IPS-20b (cell line): Measurements from ENCODE around the gene C11orf16.
"Not testable (repeated sequence)": the region's sequence is repeated elsewhere in the genome, so short reads cannot be mapped to it uniquely, and the experiment has no call there.

ENCODE experiments used
- H3K27ac ChIP-seq: one replicate; pipeline ENCODE4 v1.5.1; 2013; ENCODE audit warnings: low read length
- H3K27me3 ChIP-seq: 2 replicates; pipeline ENCODE4 v1.6.1; 2013; ENCODE audit warnings: mild to moderate bottlenecking, low read length, inconsistent platforms; ENCODE audit not compliant: insufficient read depth
- H3K36me3 ChIP-seq: 2 replicates; pipeline ENCODE4 v1.6.1; 2013; ENCODE audit warnings: low read depth, mild to moderate bottlenecking, inconsistent platforms, low read length, moderate library complexity; ENCODE audit not compliant: insufficient read depth
- H3K4me1 ChIP-seq: 2 replicates; pipeline ENCODE4 v1.6.1; 2013; ENCODE audit warnings: mild to moderate bottlenecking, control low read depth, inconsistent platforms, low read length, moderate library complexity; ENCODE audit not compliant: insufficient read depth
- H3K4me3 ChIP-seq: 2 replicates; pipeline ENCODE4 v1.5.1; 2013; ENCODE audit warnings: mild to moderate bottlenecking, low read length, inconsistent platforms
- H3K9ac ChIP-seq: 2 replicates; pipeline ENCODE4 v1.6.1; 2013; ENCODE audit warnings: low read depth, mild to moderate bottlenecking, inconsistent platforms, low read length, moderate library complexity
- H3K9me3 ChIP-seq: 2 replicates; pipeline ENCODE4 v1.6.1; 2013; ENCODE audit warnings: mild to moderate bottlenecking, low read depth, low read length, inconsistent platforms; ENCODE audit not compliant: insufficient read depth

Gene C11orf16

DNA sequence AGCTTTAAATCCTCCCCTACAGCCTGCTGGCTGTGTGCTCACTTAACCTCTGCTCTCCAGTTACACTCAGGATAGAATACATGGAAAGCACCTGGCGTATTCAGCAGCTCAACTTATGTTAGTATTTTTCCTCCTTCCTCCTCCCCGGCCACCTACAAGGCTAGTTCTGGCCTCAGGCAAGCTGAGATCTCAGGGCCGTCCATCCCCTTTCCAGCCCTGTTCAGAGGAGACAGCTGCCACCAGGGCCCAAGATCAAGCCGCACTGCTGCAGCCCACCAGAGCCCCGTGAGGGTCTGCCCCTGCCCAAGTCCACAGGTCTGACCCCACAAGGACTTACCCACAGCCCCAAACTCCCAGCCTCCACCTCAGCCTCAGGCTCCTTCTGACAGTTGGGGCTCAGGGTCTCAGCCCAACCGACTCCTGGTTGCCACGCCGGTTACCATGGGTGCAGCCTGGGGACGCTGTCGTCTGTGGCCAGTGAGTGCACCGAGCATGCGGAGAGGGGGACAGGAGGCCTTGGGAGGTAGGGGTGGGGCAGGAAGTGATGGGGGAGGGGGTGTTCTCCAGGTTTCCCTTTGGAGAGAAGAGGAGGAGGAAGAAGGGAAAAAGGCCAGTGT, at the start of gene C11orf16:
Gene C11orf16 (minus strand): TSS at position 384 of the 617 bp plus-strand sequence. CDS start 639 bp downstream, outside the sequence.
- no peak within 1 kb of the TSS for H3K27ac ChIP-seq
- no peaks in the 10 kb centered on the region for H3K27me3 ChIP-seq
- no peak within 1 kb of the TSS for H3K4me3 ChIP-seq
- no peak within 1 kb of the TSS for H3K9ac ChIP-seq
- peaks cover 9% of the 10 kb centered on the region for H3K4me1 ChIP-seq
- no peaks in the 10 kb centered on the region for H3K36me3 ChIP-seq
- no peaks in the 10 kb centered on the region for H3K9me3 ChIP-seq

- Histone ChIP-seq H3K4me3 (no peak overlapping the region), H3K4me1 (no peaks in the 10 kb centered on the region), H3K27me3 (no peaks in the 10 kb centered on the region), H3K9ac (no peak overlapping the region), H3K27ac (no peak overlapping the region), H3K9me3 (no peaks in the 10 kb centered on the region), H3K36me3 (no peaks in the 10 kb centered on the region)
Measured at GRCh38 chr11:8980485-8980884, 47.7 kb upstream of the C11orf16 start.

DNA sequence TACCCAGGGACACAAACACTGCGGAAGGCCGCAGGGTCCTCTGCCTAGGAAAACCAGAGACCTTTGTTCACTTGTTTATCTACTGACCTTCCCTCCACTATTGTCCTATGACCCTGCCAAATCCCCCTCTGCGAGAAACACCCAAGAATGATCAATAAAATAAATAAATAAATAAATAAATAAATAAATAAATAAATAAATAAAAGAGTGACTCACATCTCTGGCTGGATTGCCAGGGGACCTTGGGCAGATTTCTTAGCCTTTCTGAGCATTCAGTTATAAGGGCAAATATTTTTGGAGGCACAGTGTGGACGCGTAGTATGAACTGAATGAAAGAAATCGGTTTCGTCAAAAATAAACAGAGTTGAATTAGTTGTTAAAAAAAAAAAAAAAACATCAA, 46.6 kb upstream of the C11orf16 start:
- not testable (repeated sequence) for H3K9ac ChIP-seq

DNA sequence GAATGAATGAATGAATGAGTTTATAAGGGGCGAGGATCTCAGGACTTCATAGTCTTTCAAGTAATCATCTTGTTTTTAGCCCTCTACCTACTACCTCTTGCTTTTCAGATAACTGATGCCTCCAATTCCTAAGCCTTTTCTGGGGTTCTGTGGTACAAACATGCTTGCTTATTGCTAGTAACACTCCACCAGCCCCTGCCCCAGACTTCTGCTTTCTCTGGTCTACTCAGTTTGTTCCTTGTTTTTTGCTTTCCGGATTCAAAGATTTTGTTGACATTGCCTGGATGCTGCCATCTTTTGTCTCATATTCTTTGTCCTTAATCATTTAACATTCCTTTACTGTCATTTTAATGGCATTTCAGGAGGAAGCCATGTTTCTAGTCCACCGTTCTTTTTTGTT, 40.4 kb upstream of the C11orf16 start:
- Histone ChIP-seq H3K9me3 (no peaks in the 10 kb centered on the region), H3K4me1 (no peaks in the 10 kb centered on the region), H3K4me3 (no peak overlapping the region), H3K27me3 (no peaks in the 10 kb centered on the region), H3K9ac (no peak overlapping the region), H3K36me3 (no peaks in the 10 kb centered on the region), H3K27ac (no peak overlapping the region)

More for the DNA sequence above, 46.6 kb upstream of the C11orf16 start:
- H3K9me3 ChIP-seq, H3K27ac ChIP-seq, H3K36me3 ChIP-seq, H3K4me3 ChIP-seq, H3K27me3 ChIP-seq, H3K4me1 ChIP-seq: not testable (repeated sequence)

GRCh38 chr11:8971924-8972316, 39.2 kb upstream of the C11orf16 start:
- Histone ChIP-seq H3K27me3 (no peaks in the 10 kb centered on the region), H3K4me1 (no peaks in the 10 kb centered on the region), H3K36me3 (no peaks in the 10 kb centered on the region), H3K9ac (no peak overlapping the region), H3K9me3 (no peaks in the 10 kb centered on the region), H3K27ac (no peak overlapping the region), H3K4me3 (no peak overlapping the region)

- Histone ChIP-seq H3K27ac (no peak overlapping the region), H3K4me3 (no peak overlapping the region), H3K9me3 (no peaks in the 10 kb centered on the region), H3K36me3 (no peaks in the 10 kb centered on the region), H3K4me1 (no peaks in the 10 kb centered on the region), H3K9ac (no peak overlapping the region), H3K27me3 (no peaks in the 10 kb centered on the region)
Measured at GRCh38 chr11:8971196-8971923, 38.6 kb upstream of the C11orf16 start.

GRCh38 chr11:8967184-8967583, 34.4 kb upstream of the C11orf16 start:
- peaks cover 6% of the 10 kb centered on the region for H3K4me1 ChIP-seq
- no peaks in the 10 kb centered on the region for H3K9me3 ChIP-seq
- H3K27me3 ChIP-seq: no peaks in the 10 kb centered on the region
- no peak overlapping the region for H3K4me3 ChIP-seq
- H3K27ac ChIP-seq: no peak overlapping the region
- no peaks in the 10 kb centered on the region for H3K36me3 ChIP-seq
- no peak overlapping the region for H3K9ac ChIP-seq

GRCh38 chr11:8964324-8965320, 31.9 kb upstream of the C11orf16 start, which contains the start of gene TMEM9B:
TMEM9B (minus strand) TSS chr11:8964442; CDS start chr11:8964313, 129 bp downstream.
- Histone ChIP-seq H3K27ac (no peak within 1 kb of the TSS), H3K9me3 (no peaks in the 10 kb centered on the region), H3K36me3 (no peaks in the 10 kb centered on the region), H3K27me3 (no peaks in the 10 kb centered on the region), H3K9ac (peak within 1 kb of the TSS; percentile 93; the same call in 1 of the 2 replicates), H3K4me1 (peaks cover 6% of the 10 kb centered on the region), H3K4me3 (peak within 1 kb of the TSS; percentile 79)

GRCh38 chr11:8963569-8964323, 31.0 kb upstream of the C11orf16 start:
- peaks cover 6% of the 10 kb centered on the region for H3K4me1 ChIP-seq
- H3K9me3 ChIP-seq: no peaks in the 10 kb centered on the region
- peak overlapping the region; percentile 93; the same call in 1 of the 2 replicates for H3K9ac ChIP-seq
- no peak overlapping the region for H3K27ac ChIP-seq
- no peaks in the 10 kb centered on the region for H3K36me3 ChIP-seq
- H3K27me3 ChIP-seq: no peaks in the 10 kb centered on the region
- peak overlapping the region; percentile 79 for H3K4me3 ChIP-seq

GRCh38 chr11:8962841-8963240, 30.1 kb upstream of the C11orf16 start:
- Histone ChIP-seq H3K4me1 (peaks cover 6% of the 10 kb centered on the region), H3K27ac (no peak overlapping the region)

DNA sequence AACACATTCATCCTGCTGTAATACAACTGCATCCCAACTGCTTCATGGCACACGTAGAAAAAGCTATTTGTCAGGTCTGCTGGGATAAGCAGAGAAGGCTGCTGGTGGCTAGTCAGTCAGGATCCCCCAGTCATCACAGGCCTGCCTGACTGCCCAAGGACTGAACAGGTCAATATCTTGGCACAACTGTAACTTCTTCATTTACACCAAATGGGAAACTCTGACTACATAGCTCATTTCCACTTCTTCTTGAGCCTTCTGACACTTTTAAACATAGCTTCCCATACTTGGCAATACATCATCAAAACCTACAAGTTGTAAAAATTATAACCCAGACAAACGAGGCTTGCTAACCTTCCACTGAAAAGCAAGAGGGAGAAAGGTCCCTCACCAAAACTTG, 28.7 kb upstream of the C11orf16 start:
- H3K4me3 ChIP-seq: no peak overlapping the region
- no peaks in the 10 kb centered on the region for H3K9me3 ChIP-seq
- peaks cover 6% of the 10 kb centered on the region for H3K4me1 ChIP-seq
- no peaks in the 10 kb centered on the region for H3K27me3 ChIP-seq
- no peak overlapping the region for H3K9ac ChIP-seq
- no peaks in the 10 kb centered on the region for H3K36me3 ChIP-seq
- H3K27ac ChIP-seq: no peak overlapping the region

More at GRCh38 chr11:8962841-8963240, 30.1 kb upstream of the C11orf16 start:
- Histone ChIP-seq H3K27me3 (no peaks in the 10 kb centered on the region), H3K9ac (no peak overlapping the region), H3K9me3 (no peaks in the 10 kb centered on the region), H3K4me3 (peak overlapping the region; percentile 79), H3K36me3 (no peaks in the 10 kb centered on the region)
